Thyroid gland (tissue), 4 donors: ENCODE measurements around the gene PLEKHA6. TPM values are rescaled to one million over a fixed set of nuclear protein-coding genes. Genes with fewer than 3 reads are reported as not detected.

Experiments used
- DNase-seq, 2 donors: peaks; one replicate each; pipeline ENCODE4 v3.0.0-alpha.2; 2019
- H3K27ac ChIP-seq, 3 donors: fragments of 200-600 bp; sonication (generic); 1 replicate in 2 of 3; 2 replicates in 1 of 3; pipeline ENCODE4 v1.5.1; 2016 to 2019; ENCODE audit warnings: mild to moderate bottlenecking in 1 of 3, moderate library complexity in 1 of 3
- H3K27me3 ChIP-seq: fragments of 200-600 bp; sonication (generic); one replicate; pipeline ENCODE4 v1.5.1; 2019
- H3K36me3 ChIP-seq, 2 donors: fragments of 200-600 bp; sonication (generic); one replicate each; pipeline ENCODE4 v1.5.1; 2016 to 2019
- H3K4me1 ChIP-seq, 2 donors: fragments of 200-600 bp; sonication (generic); one replicate each; pipeline ENCODE4 v1.5.1; 2017 to 2019
- H3K4me3 ChIP-seq, 3 donors: fragments of 200-600 bp; sonication (generic); replicated peaks in 1 of 3; 1 replicate in 2 of 3; 2 replicates in 1 of 3; pipeline ENCODE4 v1.5.1; 2016; ENCODE audit warnings: mild to moderate bottlenecking in 1 of 3
- H3K9me3 ChIP-seq: fragments of 200-600 bp; sonication (generic); one replicate; pipeline ENCODE4 v1.5.1; 2017
- CTCF ChIP-seq, 6 experiments: fragments of 200-600 bp in 3 of 6; fragments of 450-650 bp in 3 of 6; sonication (generic) in 3 of 6; IDR thresholded peaks; one replicate each; pipeline ENCODE4 v1.5.1; 2016 to 2019; ENCODE audit warnings: antibody characterized with exemption in 6 of 6, mild to moderate bottlenecking in 2 of 6, inconsistent platforms in 1 of 6, moderate library complexity in 1 of 6
- POLR2A ChIP-seq, 2 donors: fragments of 450-650 bp; IDR thresholded peaks; one replicate each; pipeline ENCODE4 v1.6.1; 2017; ENCODE audit warnings: antibody characterized with exemption in 2 of 2, mild to moderate bottlenecking in 2 of 2, moderate library complexity in 1 of 2
- WGBS, 2 donors: methylation state at CpG; one replicate each; pipeline ENCODE4 v1.1.5; 2017; 5-methylcytosine and 5-hydroxymethylcytosine counted together
- intact Hi-C: fragments of 100-400 bp; cut with DNase I; formaldehyde crosslinking; loops from one replicate; pipeline ENCODE4 v1.15.1; 2023
- total RNA-seq, 4 donors: library from RNA; depleted of rRNA; stranded (reverse); fragments of >200 nt; gene quantifications; one replicate each; pipeline ENCODE4 v1.2.3, GENCODE V29; 2016

Gene PLEKHA6
- total RNA-seq, 4 donors from 2014 or later, result 2.9 to 8.9 (median 4.0) TPM

GRCh38 chr1:204321665-204322064, 38.1 kb downstream of the PLEKHA6 start:
- Histone ChIP-seq H3K4me3 (no peak overlapping the region), H3K36me3 (no peaks in the 10 kb centered on the region), H3K27me3 (no peaks in the 10 kb centered on the region), H3K4me1 (peaks cover 4 to 14% of the 10 kb centered on the region in 2 donors), H3K9me3 (no peaks in the 10 kb centered on the region), H3K27ac (no peak overlapping the region)
- no peak for DNase-seq
- TF ChIP-seq CTCF (IDR thresholded peaks at IDR 0.05) (no peak), POLR2A (IDR thresholded peaks at IDR 0.05) (no peak)
- WGBS, 2 donors, result 77 to 86% methylated on average over 2 of the region's 2 CpGs
- intact Hi-C loops, result no loop called here

- intact Hi-C loops, result no loop called here
- DNase-seq, result no peak
- H3K4me3 ChIP-seq, result no peak overlapping the region
- no peaks in the 10 kb centered on the region for H3K9me3 ChIP-seq
- H3K4me1 ChIP-seq, result peaks cover 4 to 14% of the 10 kb centered on the region in 2 donors
- H3K36me3 ChIP-seq, result no peaks in the 10 kb centered on the region
- WGBS, 2 donors, result 93 to 100% methylated on average over 2 of the region's 2 CpGs
- H3K27me3 ChIP-seq, result no peaks in the 10 kb centered on the region
- no peak overlapping the region for H3K27ac ChIP-seq
- no peak for TF ChIP-seq POLR2A (IDR thresholded peaks at IDR 0.05)
- TF ChIP-seq CTCF (IDR thresholded peaks at IDR 0.05), result no peak
Measured at GRCh38 chr1:204321051-204321450, 38.7 kb downstream of the PLEKHA6 start.

- Histone ChIP-seq H3K27me3 (no peaks in the 10 kb centered on the region), H3K9me3 (no peaks in the 10 kb centered on the region), H3K36me3 (no peaks in the 10 kb centered on the region), H3K27ac (no peak overlapping the region), H3K4me3 (no peak overlapping the region), H3K4me1 (peaks cover 4 to 14% of the 10 kb centered on the region in 2 donors)
- TF ChIP-seq POLR2A (IDR thresholded peaks at IDR 0.05) (no peak), CTCF (IDR thresholded peaks at IDR 0.05) (no peak)
- no peak for DNase-seq
- 84 to 89% methylated on average over 5 of the region's 5 CpGs for WGBS, 2 donors
- intact Hi-C loops, result no loop called here
Measured at GRCh38 chr1:204320382-204320804, 39.3 kb downstream of the PLEKHA6 start.

- WGBS, 2 donors, result 91 to 93% methylated on average over 6 of the region's 6 CpGs
- no peaks in the 10 kb centered on the region for H3K9me3 ChIP-seq
- intact Hi-C loops, result no loop called here
- H3K27ac ChIP-seq, result no peak overlapping the region
- no peaks in the 10 kb centered on the region for H3K27me3 ChIP-seq
- no peaks in the 10 kb centered on the region for H3K36me3 ChIP-seq
- H3K4me1 ChIP-seq, result peaks cover 4 to 14% of the 10 kb centered on the region in 2 donors
- no peak for DNase-seq
- no peak overlapping the region for H3K4me3 ChIP-seq
- TF ChIP-seq CTCF (IDR thresholded peaks at IDR 0.05), result no peak
- no peak for TF ChIP-seq POLR2A (IDR thresholded peaks at IDR 0.05)
Measured at GRCh38 chr1:204319462-204319861, 40.3 kb downstream of the PLEKHA6 start.

GRCh38 chr1:204319027-204319426, 40.7 kb downstream of the PLEKHA6 start:
- TF ChIP-seq CTCF (IDR thresholded peaks at IDR 0.05), result no peak
- no peak for TF ChIP-seq POLR2A (IDR thresholded peaks at IDR 0.05)
- no peak for DNase-seq
- Histone ChIP-seq H3K36me3 (no peaks in the 10 kb centered on the region), H3K27ac (no peak overlapping the region), H3K9me3 (no peaks in the 10 kb centered on the region), H3K27me3 (no peaks in the 10 kb centered on the region), H3K4me3 (no peak overlapping the region), H3K4me1 (peaks cover 4 to 14% of the 10 kb centered on the region in 2 donors)
- 74 to 78% methylated on average over 5 of the region's 5 CpGs for WGBS, 2 donors
- intact Hi-C loops, result no loop called here
